H1 (cell line): ENCODE measurements around the gene IVNS1ABP. TPM values are rescaled to one million over a fixed set of nuclear protein-coding genes. Genes with fewer than 3 reads are reported as not detected.

Experiments
- CTCF ChIA-PET: fragments of 300-600 bp; sonication (Branson Sonifier 250); formaldehyde crosslinking; loops from one replicate; lab custom pipeline; 2021; ENCODE audit not compliant: partially characterized antibody; lab: Charles Lee
- POLR2A ChIA-PET: fragments of 300-600 bp; sonication (Branson Sonifier 250); formaldehyde crosslinking; loops from one replicate; lab custom pipeline; 2021; ENCODE audit warnings: inconsistent platforms; ENCODE audit not compliant: partially characterized antibody; lab: Charles Lee
- DNase-seq, 2 experiments: peaks; one replicate each; pipeline versions ENCODE4 v3.0.0 to v3.0.0-alpha.2; 2010 to 2022; ENCODE audit warnings: low spot score in 2 of 2, low read depth in 1 of 2, mixed read lengths in 1 of 2
- FAIRE-seq: peaks from 2 replicates; lab custom pipeline; 2011; peaks lifted over from hg19 to GRCh38; lab: Jason Lieb, UNC
- H2AFZ ChIP-seq: 2 replicates; pipeline ENCODE4 v1.8.1; 2012; ENCODE audit warnings: low read length, inconsistent platforms
- H2AK5ac ChIP-seq: 2 replicates; pipeline ENCODE4 v1.6.1; 2013; ENCODE audit warnings: low read depth, low read length
- H2BK120ac ChIP-seq: replicated peaks from 2 replicates; pipeline ENCODE3; 2013; ENCODE audit warnings: low read depth, low read length, inconsistent platforms
- H2BK12ac ChIP-seq: 2 replicates; pipeline ENCODE4 v1.6.1; 2013; ENCODE audit warnings: low read depth, low read length
- H2BK15ac ChIP-seq: 2 replicates; pipeline ENCODE4 v1.6.1; 2013; ENCODE audit warnings: low read length
- H2BK20ac ChIP-seq: 2 replicates; pipeline ENCODE4 v1.6.1; 2013; ENCODE audit warnings: low read length
- H2BK5ac ChIP-seq: 2 replicates; pipeline ENCODE4 v1.6.1; 2013; ENCODE audit warnings: low read depth, low read length
- H3K14ac ChIP-seq: 2 replicates; pipeline ENCODE4 v1.6.1; 2013; ENCODE audit warnings: inconsistent platforms; ENCODE audit not compliant: insufficient read length
- H3K18ac ChIP-seq: 2 replicates; pipeline ENCODE4 v1.6.1; 2013; ENCODE audit warnings: low read length; ENCODE audit errors: extremely low read depth
- H3K23ac ChIP-seq: 2 replicates; pipeline ENCODE4 v1.6.1; 2013; ENCODE audit warnings: inconsistent platforms; ENCODE audit not compliant: insufficient read length
- H3K23me2 ChIP-seq: 2 replicates; pipeline ENCODE4 v1.6.1; 2013; ENCODE audit warnings: low read depth, low read length
- H3K27ac ChIP-seq: 2 replicates; pipeline ENCODE4 v1.6.1; 2011; ENCODE audit warnings: low read depth, low read length, inconsistent platforms
- H3K27me3 ChIP-seq, 4 experiments: replicated peaks in 1 of 4; 1 replicate in 1 of 4; 2 replicates in 3 of 4; pipeline versions ENCODE4 v1.6.1 to v1.8.1; 2011 to 2013; ENCODE audit warnings: low read length in 3 of 4, mild to moderate bottlenecking in 3 of 4, inconsistent platforms in 2 of 4, mixed read lengths in 2 of 4, moderate library complexity in 1 of 4; ENCODE audit not compliant: control insufficient read depth in 3 of 4, insufficient read depth in 3 of 4; ENCODE audit errors: extremely low read depth in 1 of 4
- H3K36me3 ChIP-seq, 4 experiments: 2 replicates each; pipeline versions ENCODE4 v1.6.1 to v1.8.1; 2011 to 2013; ENCODE audit warnings: mild to moderate bottlenecking in 4 of 4, low read length in 3 of 4, moderate library complexity in 2 of 4, control low read depth in 1 of 4, inconsistent platforms in 1 of 4; ENCODE audit not compliant: insufficient read depth in 4 of 4, control insufficient read depth in 2 of 4
- H3K4ac ChIP-seq: replicated peaks from 2 replicates; pipeline ENCODE3; 2013; ENCODE audit warnings: low read length, low read depth, mixed read lengths, inconsistent platforms; ENCODE audit not compliant: insufficient read length
- H3K4me1 ChIP-seq, 4 experiments: replicated peaks in 1 of 4; 1 replicate in 1 of 4; 2 replicates in 3 of 4; pipeline versions ENCODE4 v1.6.1 to v1.8.1; 2011 to 2013; ENCODE audit warnings: low read length in 3 of 4, inconsistent platforms in 2 of 4, mixed read lengths in 1 of 4; ENCODE audit not compliant: insufficient read depth in 4 of 4, control insufficient read depth in 3 of 4
- H3K4me2 ChIP-seq, 2 experiments: 2 replicates each; pipeline versions ENCODE4 v1.6.1 to v1.8.1; 2011 to 2013; ENCODE audit warnings: low read depth in 2 of 2, low read length in 2 of 2, control low read depth in 1 of 2, inconsistent platforms in 1 of 2, mild to moderate bottlenecking in 1 of 2; ENCODE audit not compliant: insufficient read depth in 1 of 2
- H3K4me3 ChIP-seq, 4 experiments: fragments of 200-600, 300-600 bp in 1 of 4; sonication (generic), shearing (Covaris generic), sonication (Bioruptor Twin) in 1 of 4; 2 replicates each; pipeline versions ENCODE4 v1.5.1 to v1.8.1; 2011 to 2016; ENCODE audit warnings: low read length in 4 of 4, low read depth in 3 of 4, control low read depth in 2 of 4, inconsistent platforms in 2 of 4, mild to moderate bottlenecking in 2 of 4, mixed read lengths in 1 of 4, moderate library complexity in 1 of 4; ENCODE audit not compliant: insufficient read depth in 2 of 4; ENCODE audit errors: extremely low read depth in 1 of 4
- H3K56ac ChIP-seq: replicated peaks from 2 replicates; pipeline ENCODE3; 2013; ENCODE audit warnings: low read depth, mild to moderate bottlenecking, mixed read lengths, low read length, inconsistent platforms; ENCODE audit not compliant: insufficient read length
- H3K79me1 ChIP-seq: 2 replicates; pipeline ENCODE4 v1.6.1; 2013; ENCODE audit warnings: low read depth, low read length, control low read depth
- H3K79me2 ChIP-seq, 2 experiments: 2 replicates each; pipeline versions ENCODE4 v1.6.1 to v1.8.1; 2012 to 2013; ENCODE audit warnings: low read length in 2 of 2, mild to moderate bottlenecking in 2 of 2, inconsistent platforms in 1 of 2; ENCODE audit not compliant: insufficient read depth in 2 of 2, control insufficient read depth in 1 of 2
- H3K9ac ChIP-seq, 4 experiments: replicated peaks in 1 of 4; 1 replicate in 1 of 4; 2 replicates in 3 of 4; pipeline versions ENCODE4 v1.6.1 to v1.8.1; 2011 to 2013; ENCODE audit warnings: low read depth in 3 of 4, low read length in 3 of 4, control low read depth in 2 of 4, mild to moderate bottlenecking in 2 of 4, moderate library complexity in 2 of 4, inconsistent platforms in 1 of 4; ENCODE audit errors: extremely low read depth in 1 of 4
- H3K9me3 ChIP-seq, 2 experiments: 2 replicates each; pipeline versions ENCODE4 v1.6.1 to v1.8.1; 2012 to 2013; ENCODE audit warnings: mild to moderate bottlenecking in 2 of 2, moderate library complexity in 2 of 2, control low read depth in 1 of 2, inconsistent platforms in 1 of 2, low read depth in 1 of 2, low read length in 1 of 2, mixed read lengths in 1 of 2; ENCODE audit not compliant: insufficient read depth in 2 of 2
- H4K20me1 ChIP-seq, 2 experiments: replicated peaks in 1 of 2; 2 replicates each; pipeline versions ENCODE3 to v1.8.1; 2011 to 2013; ENCODE audit warnings: inconsistent platforms in 2 of 2, low read length in 2 of 2, mild to moderate bottlenecking in 1 of 2; ENCODE audit not compliant: insufficient read depth in 2 of 2, control insufficient read depth in 1 of 2
- H4K5ac ChIP-seq: 2 replicates; pipeline ENCODE4 v1.6.1; 2013; ENCODE audit warnings: low read length, low read depth, mixed read lengths, inconsistent platforms; ENCODE audit not compliant: insufficient read length
- H4K8ac ChIP-seq: 2 replicates; pipeline ENCODE4 v1.8.0; 2013; ENCODE audit warnings: mild to moderate bottlenecking, moderate library complexity, low read length, inconsistent platforms; ENCODE audit not compliant: insufficient read depth; ENCODE audit errors: extremely low read depth
- H4K91ac ChIP-seq: replicated peaks from 2 replicates; pipeline ENCODE3; 2013; ENCODE audit warnings: low read length, mixed read lengths, inconsistent platforms; ENCODE audit not compliant: insufficient read length
- BCL11A ChIP-seq, 2 experiments: IDR thresholded peaks; one replicate each; pipeline ENCODE4 v1.6.1; 2011; ENCODE audit warnings: low read depth in 2 of 2, low read length in 2 of 2, mild to moderate bottlenecking in 2 of 2
- JUND ChIP-seq: IDR thresholded peaks from 2 replicates; pipeline ENCODE4 v1.6.1; 2011; ENCODE audit warnings: mild to moderate bottlenecking, improper control_type of control experiment, low read length
- MAFK ChIP-seq: IDR thresholded peaks from 2 replicates; pipeline ENCODE4 v1.6.1; 2012; ENCODE audit warnings: low read depth, mild to moderate bottlenecking, improper control_type of control experiment, low read length
- RBBP5 ChIP-seq: IDR thresholded peaks from 2 replicates; pipeline ENCODE4 v1.7.1; 2012; ENCODE audit warnings: low read depth, mild to moderate bottlenecking, inconsistent platforms, low read length, moderate library complexity, borderline replicate concordance
- RFX5 ChIP-seq: IDR thresholded peaks from 2 replicates; pipeline ENCODE4 v1.6.1; 2011; ENCODE audit warnings: low read depth, low read length, improper control_type of control experiment, borderline replicate concordance
- SUZ12 ChIP-seq: fragments of 200-600 bp; sonication (generic); IDR thresholded peaks from 2 replicates; pipeline ENCODE4 v1.6.1; 2012; ENCODE audit warnings: mild to moderate bottlenecking, inconsistent platforms, low read length, moderate library complexity, mixed read lengths
- YY1 ChIP-seq: IDR thresholded peaks from 2 replicates; pipeline ENCODE4 v1.6.1; 2011; ENCODE audit warnings: low read depth, mild to moderate bottlenecking, low read length
- WGBS, 2 experiments: shearing (Covaris generic) in 1 of 2; methylation state at CpG; one replicate each; pipeline versions ENCODE4 v1.1.6 to v1.1.7; 2013 to 2015; ENCODE audit warnings: low lambda C conversion rate in 2 of 2, mixed read lengths in 2 of 2, inconsistent platforms in 1 of 2, low coverage in 1 of 2, missing lambda C conversion rate in 1 of 2; ENCODE audit not compliant: insufficient replicate concordance in 2 of 2, insufficient coverage in 1 of 2, insufficient read length in 1 of 2; ENCODE audit errors: extremely low coverage in 1 of 2, missing lambda C conversion rate in 1 of 2; 5-methylcytosine and 5-hydroxymethylcytosine counted together
- polyA plus RNA-seq, 7 experiments: library from polyadenylated mRNA; depleted of rRNA in 3 of 7; stranded (reverse) in 5 of 7; unstranded in 2 of 7; fragments of >200 nt in 5 of 7; fragments of 200-250 nt in 2 of 7; gene quantifications; 1 replicate in 5 of 7; 2 replicates in 1 of 7; 4 replicates in 1 of 7; pipeline versions ENCODE4 v1.2.1 to v1.2.3, GENCODE V29; 2011 to 2013; ENCODE audit warnings: missing spikeins in 2 of 7, mixed read lengths in 2 of 7
- total RNA-seq: library from RNA; stranded (reverse); fragmentation: NEBNext Ultra II Directional; extraction: Animal tissue kit (Norgen Biotek cat#: 25700); gene quantifications from 2 replicates; pipeline ENCODE4 v1.2.1, GENCODE V29; 2021

Gene IVNS1ABP
- total and polyA plus RNA-seq, 2 of the 8 experiments (the other 6 are each of a cell fraction or from before 2014, with no cell fraction given), result 65.9 to 189 TPM

DNA sequence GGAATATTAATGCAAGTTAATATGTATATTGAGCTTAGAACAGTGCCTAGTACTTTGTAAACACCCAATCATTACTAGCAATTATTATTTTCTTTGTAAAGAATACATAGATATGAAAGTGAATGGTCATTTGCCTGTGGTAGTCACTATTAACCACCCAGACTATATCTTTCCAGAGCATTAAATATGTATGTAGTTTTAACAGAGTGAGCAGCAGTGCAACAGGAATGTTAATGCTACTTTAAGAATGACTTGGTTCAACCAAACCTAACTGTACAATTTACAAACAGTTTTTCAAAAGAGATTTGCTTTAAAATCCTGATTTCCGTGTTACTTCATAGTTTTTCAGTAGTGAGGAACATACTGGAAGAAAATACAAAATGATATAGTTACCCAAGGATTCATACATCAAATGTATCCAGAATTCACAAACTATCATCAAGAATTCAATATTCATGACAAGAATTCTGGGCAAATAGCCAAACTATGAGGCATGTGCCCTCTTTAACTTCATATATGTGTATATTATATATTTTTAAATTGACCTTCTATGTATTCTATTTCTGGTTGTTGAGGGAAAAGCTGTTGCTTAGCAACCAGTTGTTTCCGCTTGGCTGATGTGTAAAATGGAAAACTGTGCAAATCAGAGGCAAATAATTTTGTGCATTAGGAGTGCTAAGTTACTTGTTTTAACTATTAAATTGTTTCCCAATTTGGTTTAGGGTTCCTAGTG is 34.9 kb upstream of the IVNS1ABP start:
- Histone ChIP-seq H3K9me3 (no peaks in the 10 kb centered on the region), H4K91ac (no peak overlapping the region), H3K4me2 (no peak overlapping the region), H2BK5ac (no peak overlapping the region), H3K4me1 (no peaks in the 10 kb centered on the region), H3K79me1 (no peaks in the 10 kb centered on the region), H3K27ac (no peak overlapping the region), H3K23ac (no peak overlapping the region), H3K9ac (no peak overlapping the region), H2BK120ac (no peak overlapping the region), H3K4me3 (no peak overlapping the region)
- ChIA-PET CTCF (interaction anchor here (1.1 kb wide), 1 partner anchor 329 kb away, joined by 5 read pairs; no protein-coding TSS in a partner anchor), POLR2A (no interaction called here)
- TF ChIP-seq YY1 (no peak), JUND (no peak), RBBP5 (no peak), SUZ12 (no peak), BCL11A (IDR thresholded peaks at IDR 0.05; ENCODE audit: low read depth in 2 of 2, low read length in 2 of 2) (no peak), MAFK (no peak), RFX5 (no peak)
- TF ChIP-seq, all 59 proteins: peak for 0
- H2BK12ac ChIP-seq, result no peak overlapping the region
- FAIRE-seq, result no peak
- no peak overlapping the region for H3K56ac ChIP-seq
- no peaks in the 10 kb centered on the region for H3K79me2 ChIP-seq
- no peak overlapping the region for H2BK15ac ChIP-seq
- H3K14ac ChIP-seq, result no peak overlapping the region
- no peak overlapping the region for H4K8ac ChIP-seq
- H2BK20ac ChIP-seq, result no peak overlapping the region
- no peaks in the 10 kb centered on the region for H4K20me1 ChIP-seq
- H2AFZ ChIP-seq, result no peak overlapping the region
- H3K4ac ChIP-seq, result no peak overlapping the region
- H4K5ac ChIP-seq, result no peak overlapping the region
- H3K23me2 ChIP-seq, result no peaks in the 10 kb centered on the region
- WGBS, 2 experiments, result 87% methylated on average over 2 of the region's 2 CpGs; no CpG with 5 or more reads in 1 of the 2 experiments
- H3K18ac ChIP-seq, result no peak overlapping the region
- DNase-seq, result no peak
- H2AK5ac ChIP-seq, result no peak overlapping the region
- H3K27me3 ChIP-seq, result no peaks in the 10 kb centered on the region
- no peaks in the 10 kb centered on the region for H3K36me3 ChIP-seq
